Endothelial cell (in vitro differentiated cells): ENCODE measurements around the gene ITPRIP. TPM values are rescaled to one million over a fixed set of nuclear protein-coding genes. Genes with fewer than 3 reads are reported as not detected.

ENCODE experiments used
- DNase-seq: peaks from one replicate; pipeline ENCODE4 v3.0.0; 2021; ENCODE audit warnings: low spot score
- H3K27ac Mint-ChIP-seq: one replicate; pipeline ENCODE4 v1.8.0; 2021; ENCODE audit warnings: mixed read lengths, inconsistent platforms; ENCODE audit not compliant: unreplicated experiment
- H3K27me3 Mint-ChIP-seq: one replicate; pipeline ENCODE4 v1.8.0; 2021; ENCODE audit warnings: mild to moderate bottlenecking, moderate library complexity, mixed read lengths, inconsistent platforms; ENCODE audit not compliant: unreplicated experiment
- H3K36me3 Mint-ChIP-seq: one replicate; pipeline ENCODE4 v1.8.0; 2021; ENCODE audit warnings: mild to moderate bottlenecking, low read depth, mixed read lengths, inconsistent platforms; ENCODE audit not compliant: unreplicated experiment
- H3K4me1 Mint-ChIP-seq: one replicate; pipeline ENCODE4 v1.8.0; 2021; ENCODE audit warnings: mild to moderate bottlenecking, mixed read lengths, inconsistent platforms; ENCODE audit not compliant: unreplicated experiment
- H3K4me3 Mint-ChIP-seq: one replicate; pipeline ENCODE4 v1.8.0; 2021; ENCODE audit warnings: mild to moderate bottlenecking, mixed read lengths, inconsistent platforms; ENCODE audit not compliant: unreplicated experiment
- H3K9me3 Mint-ChIP-seq: one replicate; pipeline ENCODE4 v1.8.0; 2021; ENCODE audit warnings: mixed read lengths, inconsistent platforms; ENCODE audit not compliant: unreplicated experiment
- total RNA-seq: library from RNA; stranded (reverse); fragmentation: NEBNext Ultra II Directional; extraction: Animal tissue kit (Norgen Biotek cat#: 25700); gene quantifications from one replicate; pipeline ENCODE4 v1.2.1, GENCODE V29; 2021; ENCODE audit not compliant: unreplicated experiment
- TF ChIP-seq, protein P1 (sequence below): fragments of 200-600 bp; sonication (generic); IDR thresholded peaks from one replicate; pipeline ENCODE4 v1.5.0; 2021; ENCODE audit warnings: antibody characterized with exemption; ENCODE audit not compliant: unreplicated experiment

The ITPRIP gene
- total RNA-seq, 1 donor from 2014 or later, result 16.3 TPM

DNA sequence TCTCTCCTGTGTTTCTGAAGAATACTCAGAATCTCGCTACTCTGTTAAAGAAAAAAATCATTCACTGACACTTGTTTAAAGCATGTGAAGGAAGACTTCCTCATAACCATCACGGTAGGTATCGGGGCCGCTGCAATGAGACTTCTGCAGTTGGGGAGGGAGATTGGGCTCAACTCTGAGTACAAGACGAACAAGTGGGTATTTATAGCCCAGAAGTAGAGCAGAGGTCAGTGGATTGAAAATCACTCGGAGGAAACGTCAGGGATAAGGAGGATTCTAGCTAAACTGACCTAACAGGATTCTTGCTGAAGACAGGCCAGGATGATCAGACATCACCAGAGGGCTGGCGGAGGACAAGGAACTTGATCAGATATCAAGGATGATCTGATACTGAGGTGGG lies 33.3 kb downstream of the ITPRIP start:
- Mint-ChIP-seq H3K27ac (no peak overlapping the region), H3K27me3 (peaks cover 8% of the 10 kb centered on the region), H3K4me3 (no peak overlapping the region), H3K36me3 (peaks cover 6% of the 10 kb centered on the region), H3K4me1 (no peaks in the 10 kb centered on the region), H3K9me3 (peaks cover 6% of the 10 kb centered on the region)
- TF ChIP-seq, protein P1, sequence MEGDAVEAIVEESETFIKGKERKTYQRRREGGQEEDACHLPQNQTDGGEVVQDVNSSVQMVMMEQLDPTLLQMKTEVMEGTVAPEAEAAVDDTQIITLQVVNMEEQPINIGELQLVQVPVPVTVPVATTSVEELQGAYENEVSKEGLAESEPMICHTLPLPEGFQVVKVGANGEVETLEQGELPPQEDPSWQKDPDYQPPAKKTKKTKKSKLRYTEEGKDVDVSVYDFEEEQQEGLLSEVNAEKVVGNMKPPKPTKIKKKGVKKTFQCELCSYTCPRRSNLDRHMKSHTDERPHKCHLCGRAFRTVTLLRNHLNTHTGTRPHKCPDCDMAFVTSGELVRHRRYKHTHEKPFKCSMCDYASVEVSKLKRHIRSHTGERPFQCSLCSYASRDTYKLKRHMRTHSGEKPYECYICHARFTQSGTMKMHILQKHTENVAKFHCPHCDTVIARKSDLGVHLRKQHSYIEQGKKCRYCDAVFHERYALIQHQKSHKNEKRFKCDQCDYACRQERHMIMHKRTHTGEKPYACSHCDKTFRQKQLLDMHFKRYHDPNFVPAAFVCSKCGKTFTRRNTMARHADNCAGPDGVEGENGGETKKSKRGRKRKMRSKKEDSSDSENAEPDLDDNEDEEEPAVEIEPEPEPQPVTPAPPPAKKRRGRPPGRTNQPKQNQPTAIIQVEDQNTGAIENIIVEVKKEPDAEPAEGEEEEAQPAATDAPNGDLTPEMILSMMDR, result no peak
- no peak for DNase-seq

DNA sequence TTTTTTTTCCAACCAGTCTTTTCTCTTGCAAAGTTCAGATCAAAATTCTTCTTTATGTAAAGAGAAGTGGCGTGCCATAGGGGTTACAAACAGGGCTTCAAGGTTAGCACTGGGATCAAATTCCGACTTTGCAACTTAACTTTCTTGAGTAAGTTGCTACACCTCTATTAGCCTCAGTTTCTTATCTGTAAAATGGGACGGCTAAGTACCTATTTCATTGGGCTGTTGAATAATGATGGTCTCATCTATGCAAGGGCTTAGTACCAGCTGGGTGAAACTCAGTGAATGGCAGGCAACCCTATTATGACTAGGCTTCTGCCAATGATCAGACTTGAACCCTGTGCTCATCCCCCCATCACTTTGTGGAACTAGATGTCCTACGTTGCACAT lies 33.9 kb downstream of the ITPRIP start:
- DNase-seq, result no peak
- peaks cover 6% of the 10 kb centered on the region for H3K36me3 Mint-ChIP-seq

DNA sequence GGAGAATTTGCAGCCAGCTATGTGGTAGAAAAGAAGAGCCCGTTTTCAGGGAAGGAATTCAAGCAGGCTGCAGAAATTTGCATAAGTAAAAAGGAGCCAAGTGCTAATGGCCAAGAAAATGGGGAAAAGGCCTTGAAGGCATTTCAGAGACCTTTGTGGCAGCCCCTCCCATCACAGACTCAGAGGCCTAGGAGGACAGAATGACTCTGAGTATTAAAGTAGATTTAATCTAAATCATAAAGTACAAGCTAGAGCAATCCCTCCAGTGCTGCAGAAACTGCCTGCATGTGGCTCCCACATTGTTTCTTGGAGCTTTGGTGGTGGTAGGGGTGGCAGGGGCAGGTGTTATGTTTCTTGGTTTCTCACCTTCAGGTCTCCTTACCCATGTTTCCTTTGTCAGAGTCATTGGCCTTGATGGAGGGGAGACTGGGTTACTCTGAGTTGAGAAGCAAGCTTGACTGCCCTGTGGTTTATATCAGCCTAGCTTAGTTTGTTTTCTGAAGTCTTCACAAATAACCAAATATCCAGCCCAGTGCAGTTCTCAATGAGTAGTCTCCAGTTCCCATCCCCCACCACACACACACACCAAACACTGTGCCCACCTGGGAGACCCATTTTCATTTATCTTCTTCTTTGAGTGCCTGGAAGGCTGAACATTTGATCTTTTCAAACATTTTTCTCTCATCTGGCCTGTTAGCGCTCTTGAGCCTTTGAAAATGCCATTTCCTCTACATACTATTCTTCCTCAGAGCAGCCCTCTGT lies 34.5 kb downstream of the ITPRIP start:
- Mint-ChIP-seq H3K27ac (no peak overlapping the region), H3K4me1 (peaks cover 6% of the 10 kb centered on the region), H3K27me3 (peaks cover 8% of the 10 kb centered on the region), H3K4me3 (no peak overlapping the region), H3K9me3 (peaks cover 6% of the 10 kb centered on the region), H3K36me3 (peaks cover 6% of the 10 kb centered on the region)
- no peak for DNase-seq
- TF ChIP-seq, protein P1, result no peak

More for the DNA sequence above, 33.9 kb downstream of the ITPRIP start:
- Mint-ChIP-seq H3K9me3 (peaks cover 6% of the 10 kb centered on the region), H3K4me3 (no peak overlapping the region), H3K4me1 (peaks cover 1% of the 10 kb centered on the region), H3K27ac (no peak overlapping the region), H3K27me3 (peaks cover 8% of the 10 kb centered on the region)
- TF ChIP-seq, protein P1, result no peak

DNA sequence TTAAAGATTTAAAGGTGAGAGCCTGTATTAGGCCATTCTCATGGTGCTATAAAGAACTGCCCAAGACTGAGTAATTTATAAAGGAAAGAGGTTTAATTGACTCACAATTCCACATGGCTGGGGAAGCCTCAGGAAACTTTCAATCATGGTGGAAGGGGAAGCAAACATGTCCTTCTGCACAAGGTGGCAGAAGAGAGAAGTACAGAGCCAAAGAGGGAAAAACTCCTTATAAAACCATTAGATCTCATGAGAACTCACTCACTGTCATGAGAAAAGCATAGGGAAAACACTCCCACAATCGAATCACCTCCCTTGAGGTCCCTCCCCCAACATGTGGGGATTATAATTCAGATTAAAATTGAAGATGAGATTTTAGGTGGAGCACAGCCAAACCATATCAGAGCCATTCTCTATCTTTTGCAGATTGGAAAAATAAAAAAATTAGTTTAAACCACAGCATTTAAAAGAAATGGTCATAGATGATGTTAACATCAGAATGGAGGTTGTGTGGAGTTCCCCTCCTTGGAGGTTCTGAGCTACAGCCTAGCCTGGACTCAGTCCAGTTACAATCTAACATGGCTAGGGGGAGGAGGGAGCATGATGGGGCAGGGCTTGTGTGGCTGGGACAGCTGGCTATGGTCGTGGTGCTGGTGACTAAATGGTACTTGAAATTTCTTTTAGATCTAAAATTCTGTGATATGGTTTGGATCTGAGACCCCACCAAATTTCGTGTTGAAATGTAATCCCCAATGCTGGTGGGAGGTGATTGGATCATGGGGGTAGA lies 36.2 kb downstream of the ITPRIP start:
- Mint-ChIP-seq H3K27me3 (peaks cover 6% of the 10 kb centered on the region), H3K9me3 (peaks cover 6% of the 10 kb centered on the region), H3K4me1 (peaks cover 6% of the 10 kb centered on the region), H3K27ac (no peak overlapping the region), H3K36me3 (peaks cover 6% of the 10 kb centered on the region), H3K4me3 (no peak overlapping the region)
- DNase-seq, result no peak
- TF ChIP-seq, protein P1, result no peak
